HG03460 (cell line): ENCODE results near the gene SORCS1.

Source experiments
- ATAC-seq: cut with Tn5 transposase; IDR thresholded peaks from one replicate; pipeline ENCODE4 v1.9.1; 2021; ENCODE audit not compliant: unreplicated experiment

SORCS1 gene

GRCh38 chr10:106904209-106904608 is 260.3 kb downstream of the SORCS1 start:
- no peak for ATAC-seq

- no peak for ATAC-seq
Observed at GRCh38 chr10:106903180-106903579, 261.3 kb downstream of the SORCS1 start.

- ATAC-seq = no peak
Observed at GRCh38 chr10:106900016-106900652, 264.4 kb downstream of the SORCS1 start.

GRCh38 chr10:106898446-106898845 is 266.1 kb downstream of the SORCS1 start:
- ATAC-seq = no peak

- no peak for ATAC-seq
Observed at GRCh38 chr10:106897719-106898118, 266.8 kb downstream of the SORCS1 start.

- no peak for ATAC-seq
Observed at GRCh38 chr10:106894692-106895091, 269.8 kb downstream of the SORCS1 start.

- ATAC-seq = no peak
Observed at GRCh38 chr10:106877574-106877973, 286.9 kb downstream of the SORCS1 start.

GRCh38 chr10:106874604-106874889 is 290.0 kb downstream of the SORCS1 start:
- ATAC-seq = no peak

GRCh38 chr10:106873770-106874603 is 290.5 kb downstream of the SORCS1 start:
- no peak for ATAC-seq

- ATAC-seq = no peak
Observed at GRCh38 chr10:106872176-106872575, 292.3 kb downstream of the SORCS1 start.

- ATAC-seq = no peak
Observed at GRCh38 chr10:106866244-106866845, 298.2 kb downstream of the SORCS1 start.

- no peak for ATAC-seq
Observed at GRCh38 chr10:106864031-106864430, 300.5 kb downstream of the SORCS1 start.

- ATAC-seq = no peak
Observed at GRCh38 chr10:106863549-106863948, 301.0 kb downstream of the SORCS1 start.

GRCh38 chr10:106859892-106860652 is 304.4 kb downstream of the SORCS1 start:
- ATAC-seq = no peak

- no peak for ATAC-seq
Observed at GRCh38 chr10:106857728-106858127, 306.8 kb downstream of the SORCS1 start.

- ATAC-seq = no peak
Observed at GRCh38 chr10:106857213-106857612, 307.3 kb downstream of the SORCS1 start.

- peak; percentile 99 for ATAC-seq
Observed at GRCh38 chr10:106836933-106837663, 327.4 kb downstream of the SORCS1 start.

GRCh38 chr10:106832846-106833245 is 331.7 kb downstream of the SORCS1 start:
- no peak for ATAC-seq

- ATAC-seq = no peak
Observed at GRCh38 chr10:106830471-106830870, 334.0 kb downstream of the SORCS1 start.

GRCh38 chr10:106830006-106830405 is 334.5 kb downstream of the SORCS1 start:
- ATAC-seq = no peak

- ATAC-seq = no peak
Observed at GRCh38 chr10:106826716-106827115, 337.8 kb downstream of the SORCS1 start.
